ENCODE data around the gene INPP5D.

DNA sequence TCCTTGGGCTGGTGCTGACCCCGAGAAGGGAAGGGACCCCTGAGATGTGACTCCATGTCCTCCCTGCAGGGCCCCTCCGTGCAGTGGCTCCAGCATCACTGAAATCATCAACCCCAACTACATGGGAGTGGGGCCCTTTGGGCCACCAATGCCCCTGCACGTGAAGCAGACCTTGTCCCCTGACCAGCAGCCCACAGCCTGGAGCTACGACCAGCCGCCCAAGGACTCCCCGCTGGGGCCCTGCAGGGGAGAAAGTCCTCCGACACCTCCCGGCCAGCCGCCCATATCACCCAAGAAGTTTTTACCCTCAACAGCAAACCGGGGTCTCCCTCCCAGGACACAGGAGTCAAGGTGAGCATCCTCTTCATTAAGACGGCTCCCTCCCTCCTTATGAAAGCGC is 137.9 kb downstream of the INPP5D start:
- TF ChIP-seq, protein P1, sequence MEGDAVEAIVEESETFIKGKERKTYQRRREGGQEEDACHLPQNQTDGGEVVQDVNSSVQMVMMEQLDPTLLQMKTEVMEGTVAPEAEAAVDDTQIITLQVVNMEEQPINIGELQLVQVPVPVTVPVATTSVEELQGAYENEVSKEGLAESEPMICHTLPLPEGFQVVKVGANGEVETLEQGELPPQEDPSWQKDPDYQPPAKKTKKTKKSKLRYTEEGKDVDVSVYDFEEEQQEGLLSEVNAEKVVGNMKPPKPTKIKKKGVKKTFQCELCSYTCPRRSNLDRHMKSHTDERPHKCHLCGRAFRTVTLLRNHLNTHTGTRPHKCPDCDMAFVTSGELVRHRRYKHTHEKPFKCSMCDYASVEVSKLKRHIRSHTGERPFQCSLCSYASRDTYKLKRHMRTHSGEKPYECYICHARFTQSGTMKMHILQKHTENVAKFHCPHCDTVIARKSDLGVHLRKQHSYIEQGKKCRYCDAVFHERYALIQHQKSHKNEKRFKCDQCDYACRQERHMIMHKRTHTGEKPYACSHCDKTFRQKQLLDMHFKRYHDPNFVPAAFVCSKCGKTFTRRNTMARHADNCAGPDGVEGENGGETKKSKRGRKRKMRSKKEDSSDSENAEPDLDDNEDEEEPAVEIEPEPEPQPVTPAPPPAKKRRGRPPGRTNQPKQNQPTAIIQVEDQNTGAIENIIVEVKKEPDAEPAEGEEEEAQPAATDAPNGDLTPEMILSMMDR (IDR thresholded peaks at IDR 0.05): no peak
- no peak for TF ChIP-seq POLR2A (IDR thresholded peaks at IDR 0.05)
- TF ChIP-seq POLR2AphosphoS5 (IDR thresholded peaks at IDR 0.05): no peak
